Heart right ventricle (tissue), 16 donors: ENCODE data around the gene LRRC40. TPM values are rescaled to one million over a fixed set of nuclear protein-coding genes. Genes with fewer than 3 reads are reported as not detected.

Experiments used
- ATAC-seq, 8 donors: fragments of 200-7000 bp; cut with Tn5 transposase; one replicate each; pipeline ENCODE4 v1.9.1; 2020; ENCODE audit warnings: mild to moderate bottlenecking in 8 of 8, moderate library complexity in 8 of 8, moderate number of reproducible peaks in 1 of 8
- DNase-seq, 2 donors: peaks; one replicate each; pipeline ENCODE4 v3.0.0-alpha.2; 2020
- H3K27ac ChIP-seq, 10 donors: fragments of 200-600 bp; sonication (generic) in 2 of 10; one replicate each; pipeline versions ENCODE4 v1.5.0 to v1.8.0; 2020 to 2022; ENCODE audit warnings: mild to moderate bottlenecking in 3 of 10
- H3K27me3 ChIP-seq, 7 donors: fragments of 200-600 bp; one replicate each; pipeline ENCODE4 v1.8.0; 2021 to 2022; ENCODE audit warnings: mild to moderate bottlenecking in 2 of 7
- H3K36me3 ChIP-seq, 9 donors: fragments of 200-600 bp; sonication (generic) in 1 of 9; one replicate each; pipeline versions ENCODE4 v1.5.0 to v1.8.0; 2020 to 2022; ENCODE audit warnings: mild to moderate bottlenecking in 2 of 9
- H3K4me1 ChIP-seq, 9 donors: fragments of 200-600 bp; sonication (generic) in 1 of 9; one replicate each; pipeline versions ENCODE4 v1.5.0 to v1.8.0; 2020 to 2022; ENCODE audit warnings: mild to moderate bottlenecking in 4 of 9
- H3K4me3 ChIP-seq, 10 donors: fragments of 200-600 bp; sonication (generic) in 2 of 10; one replicate each; pipeline versions ENCODE4 v1.5.0 to v1.8.0; 2020 to 2022; ENCODE audit warnings: mild to moderate bottlenecking in 7 of 10, moderate library complexity in 2 of 10
- H3K9me3 ChIP-seq, 11 donors: fragments of 200-600 bp in 10 of 11; sonication (generic) in 2 of 11; one replicate each; pipeline versions ENCODE4 v1.5.0 to v1.8.0; 2013 to 2022; ENCODE audit warnings: mild to moderate bottlenecking in 2 of 11, control low read depth in 1 of 11, moderate library complexity in 1 of 11
- WGBS, 2 donors: extraction: QIAGEN DNeasy Blood & Tissue Kit; methylation state at CpG; one replicate each; pipeline ENCODE4 v1.1.7; 2013; ENCODE audit warnings: inconsistent platforms in 1 of 2; 5-methylcytosine and 5-hydroxymethylcytosine counted together
- intact Hi-C, 10 donors: fragments of 100-400 bp; cut with DNase I; formaldehyde crosslinking; loops; one replicate each; pipeline versions ENCODE4 v1.11.1 to v1.14.2; 2022
- polyA plus RNA-seq, 2 donors: library from polyadenylated mRNA; stranded (reverse); fragments of 200-250 nt; gene quantifications; one replicate each; pipeline ENCODE4 v1.2.3, GENCODE V29; 2013
- total RNA-seq, 10 donors: library from RNA; stranded (reverse); fragmentation: NEBNext Ultra II Directional in 3 of 10; extraction: Animal tissue kit (Norgen Biotek cat#: 25700) in 3 of 10; gene quantifications; one replicate each; pipeline versions ENCODE4 v1.2.1 to v1.2.4, GENCODE V29; 2021 to 2023
- TF ChIP-seq, protein P1 (sequence below), 9 donors: fragments of 200-600 bp; sonication (generic) in 2 of 9; IDR thresholded peaks; one replicate each; pipeline versions ENCODE4 v1.5.0 to v1.8.0; 2021 to 2022; ENCODE audit warnings: antibody characterized with exemption in 9 of 9, mild to moderate bottlenecking in 5 of 9, moderate library complexity in 1 of 9
- donor health status: Arrhythmogenic right ventricular cardiomyopathy.
- donor health status: ischemic (EF 13 %, LVEDD 7.1; RV severe dilation, severe dysfunction).
- donor health status: healthy with polysubstance abuse.
- donor health status: DM: no; HTN: yes; CAD: no.
- donor health status: DM: no; HTN: no; CAD: no.
- donor health status: ischemic (EF 25% LVEDD 6.9; RV normal size, moderate dysfunction).
- donor health status: ischemic (EF 25% LVEDD 5.7; RV mildly dilated, moderate dysfunction).
- donor health status: healthy.
- donor health status: DM: yes; HTN: yes; CAD: no.
- donor health status: Ischemic cardiomyopathy.
- donor health status: ischemic (EF 35%, LVEDD 5.7; RV mildly dilated, moderate dysfunction).
- donor health status: nonischemic (EF 11% LVEDD 7.7; RV severe dilation, severe dysfunction).
- donor health status: DM: yes; HTN: yes; CAD: no.
- donor health status: PGD.
- donor health status: ischemic (EF 29% LVEDD 5.4; RV normal size, mild dysfunction).
- donor health status: nonischemic (EF 23%, LVEDD 6.1; RV moderate dilation, normal function).

LRRC40 gene
- total and polyA plus RNA-seq, 12 donors = 6.5 to 12.2 (median 11.1) TPM

DNA sequence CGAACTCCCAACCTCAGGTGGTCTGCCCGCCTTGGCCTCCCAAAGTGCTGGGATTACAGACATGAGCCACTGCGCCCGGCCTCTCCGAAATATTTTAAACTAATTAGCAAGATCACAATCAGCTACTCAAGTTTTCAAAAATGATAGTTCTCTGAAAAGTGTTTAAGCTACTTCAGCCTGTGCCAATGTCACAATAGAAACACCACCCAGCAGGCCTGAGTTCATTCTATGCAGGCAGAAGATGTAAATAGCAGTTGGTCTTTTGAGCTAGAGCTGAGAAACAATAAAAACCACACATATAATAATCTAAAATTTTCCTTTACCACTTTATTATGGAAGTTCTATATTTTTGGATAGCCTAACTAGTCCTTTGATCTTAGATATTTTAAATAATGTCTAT, 96.1 kb downstream of the LRRC40 start:
- 87 to 88% methylated on average over 5 of the region's 5 CpGs for WGBS, 2 donors
- DNase-seq (no peak), ATAC-seq (no peak)
- Histone ChIP-seq H3K27me3 (peaks cover 0 to 5% (median 0%) of the 10 kb centered on the region in 7 donors), H3K36me3 (no peaks in the 10 kb centered on the region), H3K9me3 (no peaks in the 10 kb centered on the region), H3K4me3 (no peak overlapping the region), H3K4me1 (no peaks in the 10 kb centered on the region), H3K27ac (no peak overlapping the region)
- intact Hi-C loops = no loop called here
- TF ChIP-seq, protein P1, sequence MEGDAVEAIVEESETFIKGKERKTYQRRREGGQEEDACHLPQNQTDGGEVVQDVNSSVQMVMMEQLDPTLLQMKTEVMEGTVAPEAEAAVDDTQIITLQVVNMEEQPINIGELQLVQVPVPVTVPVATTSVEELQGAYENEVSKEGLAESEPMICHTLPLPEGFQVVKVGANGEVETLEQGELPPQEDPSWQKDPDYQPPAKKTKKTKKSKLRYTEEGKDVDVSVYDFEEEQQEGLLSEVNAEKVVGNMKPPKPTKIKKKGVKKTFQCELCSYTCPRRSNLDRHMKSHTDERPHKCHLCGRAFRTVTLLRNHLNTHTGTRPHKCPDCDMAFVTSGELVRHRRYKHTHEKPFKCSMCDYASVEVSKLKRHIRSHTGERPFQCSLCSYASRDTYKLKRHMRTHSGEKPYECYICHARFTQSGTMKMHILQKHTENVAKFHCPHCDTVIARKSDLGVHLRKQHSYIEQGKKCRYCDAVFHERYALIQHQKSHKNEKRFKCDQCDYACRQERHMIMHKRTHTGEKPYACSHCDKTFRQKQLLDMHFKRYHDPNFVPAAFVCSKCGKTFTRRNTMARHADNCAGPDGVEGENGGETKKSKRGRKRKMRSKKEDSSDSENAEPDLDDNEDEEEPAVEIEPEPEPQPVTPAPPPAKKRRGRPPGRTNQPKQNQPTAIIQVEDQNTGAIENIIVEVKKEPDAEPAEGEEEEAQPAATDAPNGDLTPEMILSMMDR (IDR thresholded peaks at IDR 0.05) = no peak

DNA sequence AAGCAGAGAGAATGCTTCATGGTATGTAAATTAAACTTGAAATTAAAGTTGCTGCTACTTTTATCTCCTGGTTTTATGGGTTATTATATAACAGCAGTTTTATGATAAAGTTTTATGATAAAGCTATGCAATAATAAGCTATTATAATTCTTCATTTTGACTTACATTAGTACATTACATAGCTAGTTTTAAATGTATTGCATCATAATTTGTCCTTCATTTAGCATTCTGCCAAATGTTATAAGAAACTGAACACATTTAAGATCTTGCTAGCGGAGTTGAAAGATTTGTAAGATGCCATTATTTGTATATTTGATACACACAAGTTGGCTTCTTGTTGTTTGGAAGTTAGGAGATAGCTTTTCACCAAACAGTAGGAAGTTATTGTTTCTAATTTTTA, 101.6 kb downstream of the LRRC40 start:
- TF ChIP-seq, protein P1 (IDR thresholded peaks at IDR 0.05) = no peak
- intact Hi-C loops = no loop called here
- no peak for ATAC-seq
- Histone ChIP-seq H3K4me3 (no peak overlapping the region), H3K36me3 (no peaks in the 10 kb centered on the region), H3K27me3 (no peaks in the 10 kb centered on the region), H3K27ac (no peak overlapping the region), H3K4me1 (no peaks in the 10 kb centered on the region), H3K9me3 (no peaks in the 10 kb centered on the region)
- no peak for DNase-seq
- WGBS, 2 donors = 89 to 94% methylated on average over 1 of the region's 1 CpG

DNA sequence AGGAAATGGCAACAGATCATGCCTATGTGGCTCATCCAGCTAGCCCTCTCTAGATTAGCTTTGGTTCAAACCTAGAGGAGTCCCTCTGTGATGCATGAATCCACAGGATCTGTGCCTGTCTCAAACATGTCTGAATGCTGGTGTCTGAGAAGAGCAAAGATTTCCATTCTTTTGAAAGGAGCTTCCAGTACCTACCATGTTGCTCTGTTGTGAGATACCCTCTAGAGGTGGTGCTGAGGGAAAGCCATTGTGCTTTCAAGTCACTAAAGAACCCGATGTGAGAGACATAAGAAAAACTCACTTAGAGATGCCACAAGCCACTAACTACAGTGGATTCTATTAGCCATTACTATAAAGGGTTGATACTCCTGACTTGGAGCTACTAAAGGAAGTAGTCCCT, 103.6 kb downstream of the LRRC40 start:
- ATAC-seq (no peak), DNase-seq (no peak)
- TF ChIP-seq, protein P1 (IDR thresholded peaks at IDR 0.05) = no peak
- Histone ChIP-seq H3K4me1 (no peaks in the 10 kb centered on the region), H3K9me3 (no peaks in the 10 kb centered on the region), H3K4me3 (no peak overlapping the region), H3K27me3 (no peaks in the 10 kb centered on the region), H3K27ac (no peak overlapping the region), H3K36me3 (no peaks in the 10 kb centered on the region)
- WGBS, 2 donors = 86 to 88% methylated on average over 1 of the region's 1 CpG
- intact Hi-C loops = no loop called here

DNA sequence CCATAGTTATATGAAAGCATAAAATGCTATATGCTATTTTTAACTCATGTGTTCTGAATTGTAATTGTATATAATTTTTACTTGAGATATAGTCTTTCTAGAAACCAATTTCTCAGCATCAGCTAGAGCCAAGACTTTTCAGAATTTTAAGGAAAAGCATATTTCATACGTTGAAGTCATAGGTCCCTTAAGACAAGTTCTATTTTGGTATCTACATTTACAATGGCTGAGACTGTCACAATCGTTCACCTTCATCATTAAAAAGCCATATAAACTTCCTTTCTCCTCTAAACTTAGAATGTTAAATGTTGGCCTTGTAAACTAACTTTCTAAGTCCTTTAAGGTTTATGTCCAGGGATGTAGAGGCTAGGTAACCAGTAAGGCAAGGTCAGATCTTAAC, 104.1 kb downstream of the LRRC40 start:
- intact Hi-C loops = no loop called here
- ATAC-seq (no peak), DNase-seq (no peak)
- Histone ChIP-seq H3K27ac (no peak overlapping the region), H3K36me3 (no peaks in the 10 kb centered on the region), H3K27me3 (no peaks in the 10 kb centered on the region), H3K4me1 (no peaks in the 10 kb centered on the region), H3K4me3 (no peak overlapping the region), H3K9me3 (no peaks in the 10 kb centered on the region)
- 57 to 63% methylated on average over 2 of the region's 2 CpGs for whole genome bisulfite sequencing, 2 donors
- TF ChIP-seq, protein P1 (IDR thresholded peaks at IDR 0.05) = no peak

Other genes with a start within 250 kb of the LRRC40 start
- 10 to 100 TPM; 41.8 to 64.1 (median 52.8) TPM for gene SRSF11, start 15.8 kb upstream of the LRRC40 start, total RNA-seq
- gene SRSF11, start 15.8 kb upstream of the LRRC40 start, polyA plus RNA-seq = 100 to 1,000 TPM in 1 of 2 donors, 10 to 100 TPM in 1; 44.2 to 174 TPM
- 10 to 100 TPM in 5 of 10 donors, 1 to 10 TPM in 5; 8.4 to 12.5 (median 10.1) TPM for gene ANKRD13C, start 149.1 kb upstream of the LRRC40 start, total RNA-seq
- gene ANKRD13C, start 149.1 kb upstream of the LRRC40 start, polyA plus RNA-seq = 10 to 100 TPM in 1 of 2 donors, 1 to 10 TPM in 1; 5.5 to 11.9 TPM
- gene CTH, start 205.7 kb upstream of the LRRC40 start, total RNA-seq = 1 to 10 TPM; 1.5 to 2.7 (median 1.8) TPM
- 1 to 10 TPM; 2.2 to 3.4 TPM for gene CTH, start 205.7 kb upstream of the LRRC40 start, polyA plus RNA-seq